HG02798 (cell line): ENCODE data around the gene MMP28.
"Not testable (repeated sequence)": the region's sequence is repeated elsewhere in the genome, so short reads cannot be mapped to it uniquely, and the experiment has no call there.

Experiments
- ATAC-seq: cut with Tn5 transposase; IDR thresholded peaks from one replicate; pipeline ENCODE4 v1.9.1; 2021; ENCODE audit warnings: mild to moderate bottlenecking; ENCODE audit not compliant: unreplicated experiment, poor library complexity

Gene MMP28

GRCh38 chr17:35768797-35769196 is 26.6 kb downstream of the MMP28 start:
- ATAC-seq: no peak

- ATAC-seq: no peak
These were observed 28.4 kb downstream of the MMP28 start for GRCh38 chr17:35766903-35767510.

- ATAC-seq: no peak
These were observed 29.0 kb downstream of the MMP28 start for GRCh38 chr17:35766489-35766877.

GRCh38 chr17:35765756-35766488 is 29.5 kb downstream of the MMP28 start:
- no peak for ATAC-seq

- no peak for ATAC-seq
These were observed 30.2 kb downstream of the MMP28 start for GRCh38 chr17:35765086-35765710.

- ATAC-seq: peak; percentile 87
These were observed 31.1 kb downstream of the MMP28 start for GRCh38 chr17:35764123-35764991.

GRCh38 chr17:35763767-35764122 is 31.7 kb downstream of the MMP28 start:
- ATAC-seq: no peak

GRCh38 chr17:35761601-35762000 is 33.8 kb downstream of the MMP28 start:
- ATAC-seq: no peak

- ATAC-seq: no peak
These were observed 34.9 kb downstream of the MMP28 start, which contains the start of gene C17orf50 for GRCh38 chr17:35760587-35760986. TSS of gene C17orf50 (plus strand) at chr17:35760887. CDS start at chr17:35760942, 55 bp downstream.

GRCh38 chr17:35757243-35757642 is 38.2 kb downstream of the MMP28 start:
- ATAC-seq: no peak

GRCh38 chr17:35752945-35753764 is 42.3 kb downstream of the MMP28 start, which contains the start of gene GAS2L2:
TSS of gene GAS2L2 (minus strand) at chr17:35753239. CDS start at chr17:35752850, 389 bp downstream.
- ATAC-seq: no peak

- ATAC-seq: no peak
These were observed 43.0 kb downstream of the MMP28 start for GRCh38 chr17:35752471-35752870.

GRCh38 chr17:35751541-35751940 is 43.9 kb downstream of the MMP28 start:
- ATAC-seq: not testable (repeated sequence)

GRCh38 chr17:35750526-35751395 is 44.7 kb downstream of the MMP28 start:
- no peak for ATAC-seq

- no peak for ATAC-seq
These were observed 45.7 kb downstream of the MMP28 start for GRCh38 chr17:35749560-35750412.

GRCh38 chr17:35748979-35749378 is 46.5 kb downstream of the MMP28 start:
- ATAC-seq: no peak

- ATAC-seq: no peak
These were observed 47.0 kb downstream of the MMP28 start for GRCh38 chr17:35748341-35748841.
